WTC11 (cell line): ENCODE results near the gene SLC6A9.

ENCODE experiments used
- NFE2L1 ChIP-seq: sonication (generic); formaldehyde crosslinking; IDR thresholded peaks from 2 replicates; pipeline ENCODE4 v1.8.1; 2023; ENCODE audit warnings: missing genetic modification reagents
- NR2C2 ChIP-seq: sonication (generic); formaldehyde crosslinking; IDR thresholded peaks from 2 replicates; pipeline ENCODE4 v1.8.0; 2022; ENCODE audit warnings: mild to moderate bottlenecking, missing genetic modification reagents
- TF ChIP-seq, protein P1 (sequence below): fragments of 200-600 bp; IDR thresholded peaks from 2 replicates; pipeline ENCODE4 v1.8.0; 2022; ENCODE audit warnings: antibody characterized with exemption

DNA sequence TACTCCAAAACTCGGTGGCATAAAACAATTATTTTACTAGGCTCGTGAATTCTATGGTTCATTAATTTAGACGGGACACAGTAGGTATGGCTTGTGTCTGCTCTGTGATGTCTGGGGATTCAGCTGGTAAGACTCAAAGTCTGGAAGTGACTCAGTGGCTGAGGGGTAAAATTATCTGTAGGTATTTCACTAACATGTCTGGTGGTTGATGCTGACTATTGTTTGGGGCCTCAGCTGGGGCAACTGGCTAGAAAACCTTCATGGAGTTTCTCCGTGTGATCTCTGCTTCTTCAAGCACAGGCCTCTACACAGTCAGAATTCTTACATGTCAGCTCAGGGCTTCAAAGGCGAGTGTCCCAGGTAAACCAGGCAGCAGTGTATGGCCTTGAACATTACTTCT is 46.2 kb upstream of the SLC6A9 start:
- no peak for TF ChIP-seq NR2C2 (CRISPR knock-in tag)
- TF ChIP-seq, protein P1, sequence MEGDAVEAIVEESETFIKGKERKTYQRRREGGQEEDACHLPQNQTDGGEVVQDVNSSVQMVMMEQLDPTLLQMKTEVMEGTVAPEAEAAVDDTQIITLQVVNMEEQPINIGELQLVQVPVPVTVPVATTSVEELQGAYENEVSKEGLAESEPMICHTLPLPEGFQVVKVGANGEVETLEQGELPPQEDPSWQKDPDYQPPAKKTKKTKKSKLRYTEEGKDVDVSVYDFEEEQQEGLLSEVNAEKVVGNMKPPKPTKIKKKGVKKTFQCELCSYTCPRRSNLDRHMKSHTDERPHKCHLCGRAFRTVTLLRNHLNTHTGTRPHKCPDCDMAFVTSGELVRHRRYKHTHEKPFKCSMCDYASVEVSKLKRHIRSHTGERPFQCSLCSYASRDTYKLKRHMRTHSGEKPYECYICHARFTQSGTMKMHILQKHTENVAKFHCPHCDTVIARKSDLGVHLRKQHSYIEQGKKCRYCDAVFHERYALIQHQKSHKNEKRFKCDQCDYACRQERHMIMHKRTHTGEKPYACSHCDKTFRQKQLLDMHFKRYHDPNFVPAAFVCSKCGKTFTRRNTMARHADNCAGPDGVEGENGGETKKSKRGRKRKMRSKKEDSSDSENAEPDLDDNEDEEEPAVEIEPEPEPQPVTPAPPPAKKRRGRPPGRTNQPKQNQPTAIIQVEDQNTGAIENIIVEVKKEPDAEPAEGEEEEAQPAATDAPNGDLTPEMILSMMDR, result no peak
- no peak for TF ChIP-seq NFE2L1 (CRISPR knock-in tag)
